ENCODE measurements around the gene INTS7. TPM values are rescaled to one million over a fixed set of nuclear protein-coding genes. Genes with fewer than 3 reads are reported as not detected.
"Not testable (repeated sequence)": the region's sequence is repeated elsewhere in the genome, so short reads cannot be mapped to it uniquely, and the experiment has no call there.

The INTS7 gene
- total RNA-seq, 1 experiment from 2014 or later: 38.3 TPM

- peaks cover 47% of the 10 kb centered on the region for H3K36me3 ChIP-seq (ENCODE audit: insufficient read depth, low read length)
- not testable (repeated sequence) for H3K27me3 ChIP-seq (ENCODE audit: low read length); H2AFZ ChIP-seq (ENCODE audit: low read length); H3K9me2 ChIP-seq (replicated peaks; ENCODE audit: insufficient read depth, low read length); H3K4me2 ChIP-seq (ENCODE audit: low read depth, low read length, poor library complexity, severe bottlenecking); H3K4me3 ChIP-seq (ENCODE audit: low read length); H3K27ac ChIP-seq (ENCODE audit: low read length); H4K20me1 ChIP-seq (ENCODE audit: insufficient read depth, low read depth, low read length); H3K9ac ChIP-seq (ENCODE audit: low read length); DNase-seq
- H3K4me1 ChIP-seq (ENCODE audit: low read length): peaks cover 15% of the 10 kb centered on the region
- H3K9me3 ChIP-seq (ENCODE audit: low read length): peaks cover 15% of the 10 kb centered on the region
- peaks cover 100% of the 10 kb centered on the region for H3K79me2 ChIP-seq (ENCODE audit: low read length)
These were observed 7.6 kb downstream of the INTS7 start for GRCh38 chr1:212027727-212028126.

- Histone ChIP-seq H3K36me3 (ENCODE audit: insufficient read depth, low read length) (peaks cover 47% of the 10 kb centered on the region), H3K9me3 (ENCODE audit: low read length) (peaks cover 15% of the 10 kb centered on the region), H3K4me1 (ENCODE audit: low read length) (no peaks in the 10 kb centered on the region), H3K9me2 (replicated peaks; ENCODE audit: insufficient read depth, low read length) (no peaks in the 10 kb centered on the region), H3K27me3 (ENCODE audit: low read length) (no peaks in the 10 kb centered on the region), H4K20me1 (ENCODE audit: insufficient read depth, low read depth, low read length) (no peaks in the 10 kb centered on the region), H3K79me2 (ENCODE audit: low read length) (peaks cover 99% of the 10 kb centered on the region), H3K4me2 (ENCODE audit: low read depth, low read length, poor library complexity, severe bottlenecking) (no peak overlapping the region), H2AFZ (ENCODE audit: low read length) (no peak overlapping the region), H3K4me3 (ENCODE audit: low read length) (no peak overlapping the region), H3K27ac (ENCODE audit: low read length) (no peak overlapping the region), H3K9ac (ENCODE audit: low read length) (no peak overlapping the region)
- no peak for DNase-seq
These were observed 10.7 kb downstream of the INTS7 start for GRCh38 chr1:212024469-212025149.

- not testable (repeated sequence) for H3K4me2 ChIP-seq (ENCODE audit: low read depth, low read length, poor library complexity, severe bottlenecking); H3K9me2 ChIP-seq (replicated peaks; ENCODE audit: insufficient read depth, low read length); H3K4me1 ChIP-seq (ENCODE audit: low read length); H3K9ac ChIP-seq (ENCODE audit: low read length); H3K4me3 ChIP-seq (ENCODE audit: low read length); H4K20me1 ChIP-seq (ENCODE audit: insufficient read depth, low read depth, low read length); DNase-seq; H3K27me3 ChIP-seq (ENCODE audit: low read length); H3K27ac ChIP-seq (ENCODE audit: low read length); H2AFZ ChIP-seq (ENCODE audit: low read length)
- peaks cover 90% of the 10 kb centered on the region for H3K79me2 ChIP-seq (ENCODE audit: low read length)
- H3K36me3 ChIP-seq (ENCODE audit: insufficient read depth, low read length): peaks cover 36% of the 10 kb centered on the region
- peaks cover 11% of the 10 kb centered on the region for H3K9me3 ChIP-seq (ENCODE audit: low read length)
These were observed 12.4 kb downstream of the INTS7 start for GRCh38 chr1:212022908-212023307.

- DNase-seq: no peak
- Histone ChIP-seq H3K4me1 (ENCODE audit: low read length) (no peaks in the 10 kb centered on the region), H3K9ac (ENCODE audit: low read length) (no peak overlapping the region), H3K79me2 (ENCODE audit: low read length) (peaks cover 88% of the 10 kb centered on the region), H3K9me3 (ENCODE audit: low read length) (peaks cover 9% of the 10 kb centered on the region), H3K9me2 (replicated peaks; ENCODE audit: insufficient read depth, low read length) (no peaks in the 10 kb centered on the region), H3K4me2 (ENCODE audit: low read depth, low read length, poor library complexity, severe bottlenecking) (no peak overlapping the region), H4K20me1 (ENCODE audit: insufficient read depth, low read depth, low read length) (no peaks in the 10 kb centered on the region), H3K27ac (ENCODE audit: low read length) (no peak overlapping the region), H3K27me3 (ENCODE audit: low read length) (no peaks in the 10 kb centered on the region), H3K4me3 (ENCODE audit: low read length) (no peak overlapping the region), H3K36me3 (ENCODE audit: insufficient read depth, low read length) (peaks cover 28% of the 10 kb centered on the region), H2AFZ (ENCODE audit: low read length) (no peak overlapping the region)
These were observed 13.8 kb downstream of the INTS7 start for GRCh38 chr1:212021563-212021962.

GRCh38 chr1:212020975-212021374 lies 14.4 kb downstream of the INTS7 start:
- Histone ChIP-seq H3K27me3 (ENCODE audit: low read length) (no peaks in the 10 kb centered on the region), H3K79me2 (ENCODE audit: low read length) (peaks cover 88% of the 10 kb centered on the region), H3K36me3 (ENCODE audit: insufficient read depth, low read length) (peaks cover 30% of the 10 kb centered on the region), H3K9ac (ENCODE audit: low read length) (no peak overlapping the region), H3K4me2 (ENCODE audit: low read depth, low read length, poor library complexity, severe bottlenecking) (no peak overlapping the region), H3K4me3 (ENCODE audit: low read length) (no peak overlapping the region), H3K9me2 (replicated peaks; ENCODE audit: insufficient read depth, low read length) (no peaks in the 10 kb centered on the region), H3K4me1 (ENCODE audit: low read length) (no peaks in the 10 kb centered on the region), H2AFZ (ENCODE audit: low read length) (no peak overlapping the region), H4K20me1 (ENCODE audit: insufficient read depth, low read depth, low read length) (no peaks in the 10 kb centered on the region), H3K9me3 (ENCODE audit: low read length) (peaks cover 7% of the 10 kb centered on the region), H3K27ac (ENCODE audit: low read length) (no peak overlapping the region)
- DNase-seq: no peak

GRCh38 chr1:212013672-212014071 lies 21.7 kb downstream of the INTS7 start:
- Histone ChIP-seq H3K79me2 (ENCODE audit: low read length) (peaks cover 27% of the 10 kb centered on the region), H3K36me3 (ENCODE audit: insufficient read depth, low read length) (peaks cover 30% of the 10 kb centered on the region), H4K20me1 (ENCODE audit: insufficient read depth, low read depth, low read length) (no peaks in the 10 kb centered on the region), H3K4me2 (ENCODE audit: low read depth, low read length, poor library complexity, severe bottlenecking) (no peak overlapping the region), H3K9ac (ENCODE audit: low read length) (no peak overlapping the region), H3K27ac (ENCODE audit: low read length) (no peak overlapping the region), H3K9me2 (replicated peaks; ENCODE audit: insufficient read depth, low read length) (no peaks in the 10 kb centered on the region), H3K9me3 (ENCODE audit: low read length) (no peaks in the 10 kb centered on the region), H3K27me3 (ENCODE audit: low read length) (no peaks in the 10 kb centered on the region), H2AFZ (ENCODE audit: low read length) (no peak overlapping the region), H3K4me1 (ENCODE audit: low read length) (peaks cover 11% of the 10 kb centered on the region), H3K4me3 (ENCODE audit: low read length) (no peak overlapping the region)
- no peak for DNase-seq

GRCh38 chr1:212012034-212012740 lies 23.2 kb downstream of the INTS7 start:
- peak; percentile 89 for DNase-seq

GRCh38 chr1:212010004-212010403 lies 25.4 kb downstream of the INTS7 start:
- no peak overlapping the region for H3K4me2 ChIP-seq (ENCODE audit: low read depth, low read length, poor library complexity, severe bottlenecking)
- H3K79me2 ChIP-seq (ENCODE audit: low read length): peaks cover 6% of the 10 kb centered on the region; the same call in 1 of the 2 replicates
- H4K20me1 ChIP-seq (ENCODE audit: insufficient read depth, low read depth, low read length): no peaks in the 10 kb centered on the region
- H2AFZ ChIP-seq (ENCODE audit: low read length): no peak overlapping the region
- H3K27ac ChIP-seq (ENCODE audit: low read length): no peak overlapping the region
- H3K4me3 ChIP-seq (ENCODE audit: low read length): no peak overlapping the region
- peaks cover 25% of the 10 kb centered on the region; the same call in 1 of the 2 replicates for H3K36me3 ChIP-seq (ENCODE audit: insufficient read depth, low read length)
- H3K4me1 ChIP-seq (ENCODE audit: low read length): peaks cover 11% of the 10 kb centered on the region
- no peaks in the 10 kb centered on the region for H3K27me3 ChIP-seq (ENCODE audit: low read length)
- H3K9me2 ChIP-seq (replicated peaks; ENCODE audit: insufficient read depth, low read length): no peaks in the 10 kb centered on the region
- no peak overlapping the region for H3K9ac ChIP-seq (ENCODE audit: low read length)
- H3K9me3 ChIP-seq (ENCODE audit: low read length): no peaks in the 10 kb centered on the region
- no peak for DNase-seq

More at GRCh38 chr1:212012034-212012740, 23.2 kb downstream of the INTS7 start:
- H3K27ac ChIP-seq (ENCODE audit: low read length): no peak overlapping the region
- no peak overlapping the region for H3K4me2 ChIP-seq (ENCODE audit: low read depth, low read length, poor library complexity, severe bottlenecking)
- no peaks in the 10 kb centered on the region for H3K27me3 ChIP-seq (ENCODE audit: low read length)
- no peaks in the 10 kb centered on the region for H3K9me3 ChIP-seq (ENCODE audit: low read length)
- H4K20me1 ChIP-seq (ENCODE audit: insufficient read depth, low read depth, low read length): no peaks in the 10 kb centered on the region
- no peaks in the 10 kb centered on the region for H3K9me2 ChIP-seq (replicated peaks; ENCODE audit: insufficient read depth, low read length)
- no peak overlapping the region for H2AFZ ChIP-seq (ENCODE audit: low read length)
- no peak overlapping the region for H3K9ac ChIP-seq (ENCODE audit: low read length)
- peaks cover 16% of the 10 kb centered on the region for H3K79me2 ChIP-seq (ENCODE audit: low read length)
- H3K36me3 ChIP-seq (ENCODE audit: insufficient read depth, low read length): peaks cover 27% of the 10 kb centered on the region
- H3K4me1 ChIP-seq (ENCODE audit: low read length): peaks cover 11% of the 10 kb centered on the region
- no peak overlapping the region for H3K4me3 ChIP-seq (ENCODE audit: low read length)

Measured in Karpas-422 (cell line).